Tibial nerve (tissue), 4 donors: ENCODE data around the gene CRB2. TPM values are rescaled to one million over a fixed set of nuclear protein-coding genes. Genes with fewer than 3 reads are reported as not detected.

Experiments
- DNase-seq, 2 donors: peaks; one replicate each; pipeline ENCODE4 v3.0.0-alpha.2; 2019; ENCODE audit warnings: low spot score in 2 of 2
- H3K27ac ChIP-seq, 4 donors: fragments of 200-600 bp; sonication (generic) in 3 of 4; one replicate each; pipeline ENCODE4 v1.5.1; 2017 to 2019; ENCODE audit warnings: mild to moderate bottlenecking in 1 of 4
- H3K27me3 ChIP-seq, 2 donors: fragments of 200-600 bp; sonication (generic) in 1 of 2; one replicate each; pipeline versions ENCODE4 v1.5.1 to v1.6.0; 2017 to 2019
- H3K36me3 ChIP-seq, 3 donors: fragments of 200-600 bp; sonication (generic); one replicate each; pipeline ENCODE4 v1.5.1; 2018 to 2019
- H3K4me1 ChIP-seq, 4 donors: fragments of 200-600 bp; sonication (generic) in 3 of 4; one replicate each; pipeline ENCODE4 v1.5.1; 2017 to 2019
- H3K4me3 ChIP-seq, 4 donors: fragments of 200-600 bp; sonication (generic) in 3 of 4; one replicate each; pipeline ENCODE4 v1.5.1; 2017 to 2019; ENCODE audit warnings: mild to moderate bottlenecking in 1 of 4, moderate library complexity in 1 of 4
- H3K9me3 ChIP-seq, 4 donors: fragments of 200-600 bp; sonication (generic) in 3 of 4; one replicate each; pipeline ENCODE4 v1.5.1; 2017 to 2019
- EP300 ChIP-seq, 2 donors: sonication (generic); formaldehyde crosslinking; IDR thresholded peaks; one replicate each; pipeline ENCODE4 v1.6.1; 2017; ENCODE audit warnings: antibody characterized with exemption in 2 of 2, mild to moderate bottlenecking in 1 of 2
- POLR2A ChIP-seq, 2 donors: fragments of 450-650 bp; IDR thresholded peaks; one replicate each; pipeline ENCODE4 v1.6.1; 2017; ENCODE audit warnings: antibody characterized with exemption in 2 of 2, mild to moderate bottlenecking in 2 of 2, moderate library complexity in 2 of 2
- WGBS, 2 donors: methylation state at CpG; one replicate each; pipeline ENCODE4 v1.1.5; 2018; 5-methylcytosine and 5-hydroxymethylcytosine counted together
- total RNA-seq, 4 donors: library from RNA; depleted of rRNA; stranded (reverse); fragments of >200 nt; gene quantifications; one replicate each; pipeline ENCODE4 v1.1.0, GENCODE V29; 2016
- TF ChIP-seq, protein P1 (sequence below), 5 experiments: fragments of 200-600 bp in 3 of 5; fragments of 450-650 bp in 2 of 5; sonication (generic) in 3 of 5; IDR thresholded peaks; one replicate each; pipeline ENCODE4 v1.5.1; 2016 to 2019; ENCODE audit warnings: antibody characterized with exemption in 5 of 5, mild to moderate bottlenecking in 3 of 5, moderate library complexity in 2 of 5

The CRB2 gene
- total RNA-seq, 4 donors from 2014 or later: under 0.01 to 0.44 TPM; not detected in 2

DNA sequence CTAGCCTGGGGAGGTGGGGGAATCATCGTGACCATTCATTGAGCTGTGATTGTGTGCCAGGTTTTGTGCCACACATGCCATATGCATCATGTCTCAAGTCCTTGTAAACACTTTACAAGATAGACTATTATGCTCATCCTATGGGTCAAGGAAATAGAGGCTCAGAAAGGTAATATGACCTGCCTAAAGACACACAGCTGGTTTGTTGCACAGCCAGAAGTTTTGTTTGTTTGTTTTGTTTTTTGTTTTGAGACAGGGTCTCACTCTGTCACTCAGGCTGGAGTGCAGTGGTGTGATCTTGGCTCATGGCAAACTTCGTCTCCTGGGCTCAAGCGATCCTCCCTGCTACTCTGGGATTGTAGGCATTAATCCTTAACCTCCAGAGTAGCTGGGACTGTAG is 21.4 kb upstream of the CRB2 start:
- WGBS, 2 donors: 92 to 100% methylated on average over 3 of the region's 3 CpGs
- TF ChIP-seq, protein P1, sequence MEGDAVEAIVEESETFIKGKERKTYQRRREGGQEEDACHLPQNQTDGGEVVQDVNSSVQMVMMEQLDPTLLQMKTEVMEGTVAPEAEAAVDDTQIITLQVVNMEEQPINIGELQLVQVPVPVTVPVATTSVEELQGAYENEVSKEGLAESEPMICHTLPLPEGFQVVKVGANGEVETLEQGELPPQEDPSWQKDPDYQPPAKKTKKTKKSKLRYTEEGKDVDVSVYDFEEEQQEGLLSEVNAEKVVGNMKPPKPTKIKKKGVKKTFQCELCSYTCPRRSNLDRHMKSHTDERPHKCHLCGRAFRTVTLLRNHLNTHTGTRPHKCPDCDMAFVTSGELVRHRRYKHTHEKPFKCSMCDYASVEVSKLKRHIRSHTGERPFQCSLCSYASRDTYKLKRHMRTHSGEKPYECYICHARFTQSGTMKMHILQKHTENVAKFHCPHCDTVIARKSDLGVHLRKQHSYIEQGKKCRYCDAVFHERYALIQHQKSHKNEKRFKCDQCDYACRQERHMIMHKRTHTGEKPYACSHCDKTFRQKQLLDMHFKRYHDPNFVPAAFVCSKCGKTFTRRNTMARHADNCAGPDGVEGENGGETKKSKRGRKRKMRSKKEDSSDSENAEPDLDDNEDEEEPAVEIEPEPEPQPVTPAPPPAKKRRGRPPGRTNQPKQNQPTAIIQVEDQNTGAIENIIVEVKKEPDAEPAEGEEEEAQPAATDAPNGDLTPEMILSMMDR (IDR thresholded peaks at IDR 0.05): no peak
- TF ChIP-seq POLR2A (IDR thresholded peaks at IDR 0.05) (no peak), EP300 (IDR thresholded peaks at IDR 0.05) (no peak)
- Histone ChIP-seq H3K4me3 (no peak overlapping the region), H3K27me3 (no peaks in the 10 kb centered on the region), H3K27ac (no peak overlapping the region), H3K4me1 (peaks cover 0 to 12% (median 8%) of the 10 kb centered on the region in 4 donors), H3K9me3 (no peaks in the 10 kb centered on the region), H3K36me3 (no peaks in the 10 kb centered on the region)
- DNase-seq: no peak

DNA sequence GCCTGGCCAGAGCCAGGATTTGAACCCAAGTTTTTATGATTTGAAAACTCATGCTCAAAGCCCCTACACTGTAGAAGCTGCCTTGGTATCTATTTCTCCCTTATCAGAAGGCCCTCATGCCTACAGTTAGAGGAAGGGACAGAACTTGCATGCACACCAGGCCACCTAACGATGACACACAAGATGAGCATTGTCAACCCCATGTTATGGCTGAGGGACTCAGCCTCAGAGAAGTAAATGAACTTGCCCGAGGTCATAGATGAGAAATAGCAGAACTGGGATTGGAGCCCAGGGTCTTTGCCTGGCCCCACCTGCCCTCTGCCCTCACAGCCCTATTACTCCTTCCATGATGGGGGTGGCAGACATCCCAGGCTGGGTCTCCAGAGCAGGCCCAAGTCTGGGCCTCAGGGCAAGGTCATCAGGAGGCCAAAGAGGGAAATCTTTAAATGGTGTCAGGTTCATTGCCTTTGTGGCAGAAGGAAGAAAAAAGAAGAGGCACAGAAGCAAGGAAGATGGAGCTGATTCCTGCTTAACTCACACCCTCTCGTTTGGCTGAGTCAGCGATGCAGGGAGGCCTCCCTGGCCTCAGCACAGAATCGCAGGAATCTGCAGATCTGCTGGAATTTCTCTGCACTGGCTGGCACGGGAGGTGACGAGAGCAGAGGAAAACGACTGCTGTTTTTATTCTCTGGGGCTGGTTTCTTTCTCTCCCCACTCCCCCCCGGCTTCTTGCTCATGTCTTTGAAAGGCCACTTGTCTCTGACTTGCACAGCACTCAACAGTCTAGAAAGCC is 20.6 kb upstream of the CRB2 start:
- DNase-seq: no peak
- H3K27me3 ChIP-seq: no peaks in the 10 kb centered on the region
- WGBS, 2 donors: 27 to 28% methylated on average over 9 of the region's 9 CpGs
- peaks cover 0 to 20% (median 11%) of the 10 kb centered on the region in 4 donors for H3K4me1 ChIP-seq
- no peaks in the 10 kb centered on the region for H3K9me3 ChIP-seq
- no peak overlapping the region for H3K4me3 ChIP-seq
- H3K27ac ChIP-seq: peak overlapping the region in 1 of 4 donors; percentile 10
- no peaks in the 10 kb centered on the region for H3K36me3 ChIP-seq
- TF ChIP-seq EP300 (IDR thresholded peaks at IDR 0.05) (no peak), POLR2A (IDR thresholded peaks at IDR 0.05) (no peak)
- TF ChIP-seq, protein P1 (IDR thresholded peaks at IDR 0.05): no peak

DNA sequence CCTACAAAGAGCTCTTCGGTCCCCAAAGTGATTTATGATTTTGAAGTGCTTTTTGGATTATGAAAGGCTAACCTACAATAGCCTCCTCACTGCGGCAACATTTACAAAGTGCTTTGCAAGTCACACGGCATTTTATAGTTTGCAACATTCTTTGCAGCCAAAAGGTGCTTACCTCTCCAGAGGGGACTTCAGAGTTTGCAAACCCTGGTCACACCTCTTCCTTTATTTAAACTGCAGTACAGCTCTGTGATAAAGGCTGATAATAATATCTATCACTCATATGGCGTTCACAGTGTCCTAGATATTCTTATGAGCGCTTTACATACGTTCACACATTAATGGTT is 20.0 kb upstream of the CRB2 start:
- WGBS, 2 donors: 54 to 55% methylated on average over 6 of the region's 6 CpGs
- no peaks in the 10 kb centered on the region for H3K9me3 ChIP-seq
- H3K4me1 ChIP-seq: peaks cover 0 to 24% (median 13%) of the 10 kb centered on the region in 4 donors
- no peak overlapping the region for H3K4me3 ChIP-seq
- H3K36me3 ChIP-seq: no peaks in the 10 kb centered on the region
- DNase-seq: no peak
- TF ChIP-seq POLR2A (IDR thresholded peaks at IDR 0.05) (no peak), EP300 (IDR thresholded peaks at IDR 0.05) (no peak)
- TF ChIP-seq, protein P1 (IDR thresholded peaks at IDR 0.05): no peak
- no peaks in the 10 kb centered on the region for H3K27me3 ChIP-seq
- H3K27ac ChIP-seq: no peak overlapping the region

DNA sequence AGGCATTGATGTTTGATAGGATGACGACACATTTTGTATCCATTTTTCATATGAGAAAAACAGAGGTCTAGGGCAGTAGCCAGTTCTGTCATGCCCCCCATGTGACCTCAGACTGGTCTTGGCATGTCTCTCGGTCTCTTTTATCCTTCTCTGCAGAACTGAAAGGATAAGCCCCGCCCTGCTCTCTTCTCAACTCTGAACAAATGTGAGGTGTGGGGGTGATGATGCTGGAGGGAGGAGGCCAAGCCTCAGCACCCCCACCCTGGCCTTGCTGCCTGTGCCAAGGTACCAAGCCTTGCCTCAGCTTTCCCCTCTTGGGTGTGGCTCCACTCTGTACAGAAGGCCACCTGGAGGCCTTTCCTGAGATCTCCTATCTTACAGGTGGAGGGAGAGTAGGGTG is 19.5 kb upstream of the CRB2 start:
- DNase-seq: no peak
- Histone ChIP-seq H3K27me3 (no peaks in the 10 kb centered on the region), H3K27ac (no peak overlapping the region), H3K4me3 (no peak overlapping the region), H3K4me1 (peaks cover 0 to 25% (median 13%) of the 10 kb centered on the region in 4 donors), H3K36me3 (no peaks in the 10 kb centered on the region), H3K9me3 (no peaks in the 10 kb centered on the region)
- WGBS, 2 donors: 56 to 78% methylated on average over 3 of the region's 3 CpGs
- TF ChIP-seq, protein P1 (IDR thresholded peaks at IDR 0.05): no peak
- TF ChIP-seq EP300 (IDR thresholded peaks at IDR 0.05) (no peak), POLR2A (IDR thresholded peaks at IDR 0.05) (no peak)

DNA sequence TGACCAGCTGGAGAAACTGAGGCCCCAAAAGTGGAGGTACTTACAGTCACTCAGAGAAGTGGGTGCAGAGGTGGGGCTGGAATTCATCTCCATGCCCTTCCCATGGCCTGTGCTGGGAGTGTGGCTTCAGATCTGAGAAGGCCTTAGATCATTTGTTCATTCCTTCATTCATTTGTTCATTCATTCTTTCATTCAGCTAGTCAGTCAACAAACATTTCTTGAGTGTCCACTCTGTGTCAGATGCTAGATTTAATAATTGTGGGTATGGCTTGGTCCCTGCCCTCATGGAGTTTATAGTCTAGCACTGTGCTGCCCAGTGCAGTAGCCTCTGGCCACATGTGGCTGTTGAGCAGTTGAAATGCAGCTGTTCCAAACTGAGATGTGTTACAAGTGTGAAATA is 19.0 kb upstream of the CRB2 start:
- Histone ChIP-seq H3K27me3 (no peaks in the 10 kb centered on the region), H3K9me3 (no peaks in the 10 kb centered on the region), H3K4me3 (no peak overlapping the region), H3K36me3 (no peaks in the 10 kb centered on the region), H3K27ac (no peak overlapping the region), H3K4me1 (peaks cover 0 to 25% (median 13%) of the 10 kb centered on the region in 4 donors)
- no peak for DNase-seq
- TF ChIP-seq POLR2A (IDR thresholded peaks at IDR 0.05): no peak
- TF ChIP-seq, protein P1 (IDR thresholded peaks at IDR 0.05): no peak
- TF ChIP-seq EP300 (IDR thresholded peaks at IDR 0.05): no peak
